Astrocyte (in vitro differentiated cells and primary cell): ENCODE results near the gene THBS1. TPM values are rescaled to one million over a fixed set of nuclear protein-coding genes. Genes with fewer than 3 reads are reported as not detected.

ENCODE experiments used
- DNase-seq: peaks from one replicate; pipeline ENCODE4 v3.0.0-alpha.2; 2010; ENCODE audit warnings: low read depth
- FAIRE-seq: peaks from 2 replicates; lab custom pipeline; 2011; peaks lifted over from hg19 to GRCh38; lab: Jason Lieb, UNC
- H2AFZ ChIP-seq: 2 replicates; pipeline ENCODE4 v1.6.0; 2012; ENCODE audit warnings: low read depth, low read length, inconsistent platforms
- H3K27ac ChIP-seq: 2 replicates; pipeline ENCODE4 v1.5.1; 2011; ENCODE audit warnings: low read depth, low read length, inconsistent platforms
- H3K27me3 ChIP-seq: 2 replicates; pipeline ENCODE4 v1.6.0; 2011; ENCODE audit warnings: low read length, inconsistent platforms; ENCODE audit not compliant: insufficient read depth
- H3K36me3 ChIP-seq: 2 replicates; pipeline ENCODE4 v1.5.1; 2011; ENCODE audit warnings: low read length, inconsistent platforms; ENCODE audit not compliant: insufficient read depth
- H3K4me1 ChIP-seq: 2 replicates; pipeline ENCODE4 v1.5.1; 2011; ENCODE audit warnings: low read length, inconsistent platforms; ENCODE audit not compliant: insufficient read depth
- H3K4me2 ChIP-seq: 2 replicates; pipeline ENCODE4 v1.6.0; 2012; ENCODE audit warnings: low read length, inconsistent platforms
- H3K4me3 ChIP-seq: 2 replicates; pipeline ENCODE4 v1.5.1; 2011; ENCODE audit warnings: low read depth, mild to moderate bottlenecking, low read length, inconsistent platforms; ENCODE audit not compliant: insufficient read depth
- H3K79me2 ChIP-seq: 2 replicates; pipeline ENCODE4 v1.6.0; 2012; ENCODE audit warnings: mild to moderate bottlenecking, low read length, inconsistent platforms; ENCODE audit not compliant: insufficient read depth
- H3K9ac ChIP-seq: 2 replicates; pipeline ENCODE4 v1.6.0; 2012; ENCODE audit warnings: mild to moderate bottlenecking, low read length, inconsistent platforms
- H3K9me3 ChIP-seq: 2 replicates; pipeline ENCODE4 v1.5.1; 2012; ENCODE audit warnings: low read depth, mild to moderate bottlenecking, low read length, inconsistent platforms; ENCODE audit not compliant: insufficient read depth
- H4K20me1 ChIP-seq: 2 replicates; pipeline ENCODE4 v1.6.0; 2012; ENCODE audit warnings: low read length, inconsistent platforms; ENCODE audit not compliant: insufficient read depth
- H3K27ac Mint-ChIP-seq: one replicate; pipeline ENCODE4 v1.8.0; 2021; ENCODE audit warnings: mild to moderate bottlenecking, mixed read lengths; ENCODE audit not compliant: unreplicated experiment
- H3K27me3 Mint-ChIP-seq: one replicate; pipeline ENCODE4 v1.8.0; 2021; ENCODE audit warnings: low read depth, mixed read lengths; ENCODE audit not compliant: unreplicated experiment
- H3K36me3 Mint-ChIP-seq: one replicate; pipeline ENCODE4 v1.8.0; 2021; ENCODE audit warnings: low read depth, mixed read lengths; ENCODE audit not compliant: unreplicated experiment
- H3K4me1 Mint-ChIP-seq: one replicate; pipeline ENCODE4 v1.8.0; 2021; ENCODE audit warnings: low read depth, mixed read lengths; ENCODE audit not compliant: unreplicated experiment
- H3K4me3 Mint-ChIP-seq: one replicate; pipeline ENCODE4 v1.8.0; 2021; ENCODE audit warnings: mild to moderate bottlenecking, moderate library complexity, mixed read lengths; ENCODE audit not compliant: unreplicated experiment
- H3K9me3 Mint-ChIP-seq: one replicate; pipeline ENCODE4 v1.8.0; 2021; ENCODE audit warnings: mild to moderate bottlenecking, mixed read lengths; ENCODE audit not compliant: unreplicated experiment
- CTCF ChIP-seq: IDR thresholded peaks from 2 replicates; pipeline ENCODE4 v1.5.1; 2011; ENCODE audit warnings: low read depth, mild to moderate bottlenecking, inconsistent platforms, low read length, moderate library complexity; ENCODE audit not compliant: insufficient read depth
- EZH2 ChIP-seq: IDR thresholded peaks from 2 replicates; pipeline ENCODE4 v1.6.1; 2012; ENCODE audit warnings: mild to moderate bottlenecking, low read length, inconsistent platforms; ENCODE audit not compliant: insufficient read depth
- total RNA-seq: library from RNA; stranded (reverse); gene quantifications from 2 replicates; pipeline ENCODE4 v1.2.1, GENCODE V29; 2021

THBS1 gene
- total RNA-seq, 1 donor from 2014 or later: 720 TPM

- Mint-ChIP-seq H3K36me3 (peaks cover 12% of the 10 kb centered on the region), H3K4me1 (peaks cover 57% of the 10 kb centered on the region), H3K9me3 (peaks cover 3% of the 10 kb centered on the region), H3K4me3 (no peak overlapping the region), H3K27ac (peak overlapping the region; percentile 34), H3K27me3 (no peaks in the 10 kb centered on the region)
- Histone ChIP-seq H3K36me3 (no peaks in the 10 kb centered on the region), H4K20me1 (no peaks in the 10 kb centered on the region), H2AFZ (no peak overlapping the region), H3K4me3 (no peak overlapping the region), H3K27me3 (no peaks in the 10 kb centered on the region), H3K27ac (no peak overlapping the region), H3K9me3 (no peaks in the 10 kb centered on the region), H3K9ac (no peak overlapping the region), H3K79me2 (no peaks in the 10 kb centered on the region), H3K4me2 (no peak overlapping the region), H3K4me1 (peaks cover 40% of the 10 kb centered on the region)
- DNase-seq (no peak), FAIRE-seq (no peak)
- TF ChIP-seq EZH2: no peak
- TF ChIP-seq CTCF: no peak
Measured at GRCh38 chr15:39628546-39629257, 47.8 kb downstream of the THBS1 start.

- FAIRE-seq (no peak), DNase-seq (peak; percentile 49)
- Histone ChIP-seq H4K20me1 (no peaks in the 10 kb centered on the region), H2AFZ (no peak overlapping the region), H3K9ac (no peak overlapping the region), H3K79me2 (no peaks in the 10 kb centered on the region), H3K4me3 (no peak overlapping the region), H3K9me3 (no peaks in the 10 kb centered on the region), H3K27ac (no peak overlapping the region), H3K27me3 (no peaks in the 10 kb centered on the region), H3K4me2 (no peak overlapping the region), H3K4me1 (peaks cover 38% of the 10 kb centered on the region), H3K36me3 (no peaks in the 10 kb centered on the region)
- H3K9me3 Mint-ChIP-seq: peaks cover 3% of the 10 kb centered on the region
- TF ChIP-seq CTCF (no peak), EZH2 (no peak)
- H3K27me3 Mint-ChIP-seq: no peaks in the 10 kb centered on the region
- no peak overlapping the region for H3K27ac Mint-ChIP-seq
- peaks cover 12% of the 10 kb centered on the region for H3K36me3 Mint-ChIP-seq
- H3K4me1 Mint-ChIP-seq: peaks cover 52% of the 10 kb centered on the region
- no peak overlapping the region for H3K4me3 Mint-ChIP-seq
Measured at GRCh38 chr15:39629371-39629770, 48.5 kb downstream of the THBS1 start.

- no peak overlapping the region for H3K4me3 ChIP-seq
- no peak overlapping the region for H3K9ac ChIP-seq
- H3K27ac ChIP-seq: no peak overlapping the region
- no peak overlapping the region for H3K27ac Mint-ChIP-seq
- no peak for FAIRE-seq
- H3K79me2 ChIP-seq: no peaks in the 10 kb centered on the region
- H3K4me1 ChIP-seq: peaks cover 33% of the 10 kb centered on the region
- no peak overlapping the region for H3K4me3 Mint-ChIP-seq
- H3K4me2 ChIP-seq: no peak overlapping the region
- no peaks in the 10 kb centered on the region for H3K9me3 ChIP-seq
- TF ChIP-seq EZH2 (no peak), CTCF (no peak)
- no peaks in the 10 kb centered on the region for H4K20me1 ChIP-seq
- peaks cover 3% of the 10 kb centered on the region for H3K9me3 Mint-ChIP-seq
- peaks cover 47% of the 10 kb centered on the region for H3K4me1 Mint-ChIP-seq
- H3K27me3 ChIP-seq: no peaks in the 10 kb centered on the region
- peaks cover 12% of the 10 kb centered on the region for H3K36me3 Mint-ChIP-seq
- no peak for DNase-seq
- no peaks in the 10 kb centered on the region for H3K27me3 Mint-ChIP-seq
- no peak overlapping the region for H2AFZ ChIP-seq
- no peaks in the 10 kb centered on the region for H3K36me3 ChIP-seq
Measured at GRCh38 chr15:39629906-39630305, 49.0 kb downstream of the THBS1 start.
